WTC11 (cell line): ENCODE data around the gene NEK4.

ENCODE experiments used
- CREM ChIP-seq: sonication (generic); formaldehyde crosslinking; IDR thresholded peaks from 2 replicates; pipeline ENCODE4 v1.8.1; 2022; ENCODE audit warnings: mild to moderate bottlenecking, missing genetic modification reagents, moderate library complexity
- MYBL2 ChIP-seq: sonication (generic); formaldehyde crosslinking; IDR thresholded peaks from 2 replicates; pipeline ENCODE4 v1.8.1; 2023; ENCODE audit warnings: mild to moderate bottlenecking, moderate library complexity, missing genetic modification reagents
- TEAD1 ChIP-seq: sonication (generic); formaldehyde crosslinking; IDR thresholded peaks from 2 replicates; pipeline ENCODE4 v1.8.0; 2022; ENCODE audit warnings: mild to moderate bottlenecking, missing genetic modification reagents
- TF ChIP-seq, protein P1 (sequence below): fragments of 200-600 bp; IDR thresholded peaks from 2 replicates; pipeline ENCODE4 v1.8.0; 2022; ENCODE audit warnings: antibody characterized with exemption
- TF ChIP-seq, protein P2 (sequence below): sonication (generic); formaldehyde crosslinking; IDR thresholded peaks from 2 replicates; pipeline ENCODE4 v1.8.1; 2022; ENCODE audit warnings: mild to moderate bottlenecking, moderate library complexity, missing genetic modification reagents

DNA sequence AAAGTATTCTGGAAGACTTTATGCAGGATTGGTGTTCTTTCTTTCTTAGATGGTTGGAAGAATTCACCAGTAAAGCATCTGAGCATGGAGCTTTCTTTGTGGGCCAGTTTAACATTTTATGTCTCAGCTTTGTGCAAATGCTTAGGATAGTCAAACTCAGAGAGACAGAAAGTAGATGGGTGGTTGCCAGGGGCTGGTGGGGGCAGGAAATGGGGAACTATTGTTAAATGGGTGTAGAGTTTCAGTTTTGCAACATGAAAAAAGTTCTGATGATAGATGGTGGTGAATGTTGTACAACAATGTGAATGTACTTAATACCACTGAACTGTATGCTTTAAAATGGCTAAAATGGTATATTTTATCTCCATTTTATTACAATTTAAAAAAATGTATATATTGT, 40.1 kb downstream of the NEK4 start:
- TF ChIP-seq, protein P1, sequence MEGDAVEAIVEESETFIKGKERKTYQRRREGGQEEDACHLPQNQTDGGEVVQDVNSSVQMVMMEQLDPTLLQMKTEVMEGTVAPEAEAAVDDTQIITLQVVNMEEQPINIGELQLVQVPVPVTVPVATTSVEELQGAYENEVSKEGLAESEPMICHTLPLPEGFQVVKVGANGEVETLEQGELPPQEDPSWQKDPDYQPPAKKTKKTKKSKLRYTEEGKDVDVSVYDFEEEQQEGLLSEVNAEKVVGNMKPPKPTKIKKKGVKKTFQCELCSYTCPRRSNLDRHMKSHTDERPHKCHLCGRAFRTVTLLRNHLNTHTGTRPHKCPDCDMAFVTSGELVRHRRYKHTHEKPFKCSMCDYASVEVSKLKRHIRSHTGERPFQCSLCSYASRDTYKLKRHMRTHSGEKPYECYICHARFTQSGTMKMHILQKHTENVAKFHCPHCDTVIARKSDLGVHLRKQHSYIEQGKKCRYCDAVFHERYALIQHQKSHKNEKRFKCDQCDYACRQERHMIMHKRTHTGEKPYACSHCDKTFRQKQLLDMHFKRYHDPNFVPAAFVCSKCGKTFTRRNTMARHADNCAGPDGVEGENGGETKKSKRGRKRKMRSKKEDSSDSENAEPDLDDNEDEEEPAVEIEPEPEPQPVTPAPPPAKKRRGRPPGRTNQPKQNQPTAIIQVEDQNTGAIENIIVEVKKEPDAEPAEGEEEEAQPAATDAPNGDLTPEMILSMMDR, result no peak
- TF ChIP-seq, protein P2, sequence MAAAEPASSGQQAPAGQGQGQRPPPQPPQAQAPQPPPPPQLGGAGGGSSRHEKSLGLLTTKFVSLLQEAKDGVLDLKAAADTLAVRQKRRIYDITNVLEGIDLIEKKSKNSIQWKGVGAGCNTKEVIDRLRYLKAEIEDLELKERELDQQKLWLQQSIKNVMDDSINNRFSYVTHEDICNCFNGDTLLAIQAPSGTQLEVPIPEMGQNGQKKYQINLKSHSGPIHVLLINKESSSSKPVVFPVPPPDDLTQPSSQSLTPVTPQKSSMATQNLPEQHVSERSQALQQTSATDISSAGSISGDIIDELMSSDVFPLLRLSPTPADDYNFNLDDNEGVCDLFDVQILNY (CRISPR knock-in tag), result no peak
- TF ChIP-seq TEAD1 (no peak), MYBL2 (CRISPR knock-in tag) (no peak), CREM (no peak)
